GM12878 (cell line): ENCODE data around the gene EPHA10. TPM values are rescaled to one million over a fixed set of nuclear protein-coding genes. Genes with fewer than 3 reads are reported as not detected.

ENCODE experiments used
- ATAC-seq: fragments of 200-7000 bp; cut with Tn5 transposase; 3 replicates; pipeline ENCODE4 v1.9.1; 2020; ENCODE audit warnings: mild to moderate bottlenecking, moderate library complexity
- BruUV-seq: library from RNA; stranded (reverse); fragments of 400-500 nt; replicated peaks from 2 replicates; lab custom pipeline; 2021; lab: Mats Ljungman, UMichigan
- CTCF ChIA-PET: fragments of 300-600 bp; sonication (Branson Sonifier 250); formaldehyde crosslinking; extraction: SDS; loops from one replicate; lab custom pipeline; 2021; ENCODE audit warnings: inconsistent platforms; lab: Yijun Ruan, JAX
- POLR2A ChIA-PET: fragments of 350-600 bp; formaldehyde crosslinking; extraction: SDS; loops from one replicate; lab custom pipeline; 2021; ENCODE audit warnings: inconsistent platforms; lab: Charles Lee
- RAD21 ChIA-PET: fragments of 300-600 bp; sonication (Branson Sonifier 250); formaldehyde crosslinking; loops from one replicate; lab custom pipeline; 2023; ENCODE audit warnings: antibody characterized with exemption; ENCODE audit not compliant: unreplicated experiment; lab: Charles Lee
- SMC1A ChIA-PET: fragments of 300-600 bp; sonication (Branson Sonifier 250); formaldehyde crosslinking; loops from one replicate; lab custom pipeline; 2023; ENCODE audit not compliant: unreplicated experiment, uncharacterized antibody; lab: Charles Lee
- DNase-seq: peaks from one replicate; pipeline ENCODE4 v3.0.0-alpha.2; 2011; ENCODE audit warnings: low read depth, low spot score
- FAIRE-seq: peaks from 3 replicates; lab custom pipeline; 2011; peaks lifted over from hg19 to GRCh38; lab: Jason Lieb, UNC
- H2AFZ ChIP-seq: 2 replicates; pipeline ENCODE4 v1.6.0; 2011; ENCODE audit warnings: low read depth, low read length, control low read depth; ENCODE audit not compliant: control insufficient read depth
- H3K27ac ChIP-seq: 2 replicates; pipeline ENCODE4 v1.5.1; 2011; ENCODE audit warnings: control low read depth; ENCODE audit not compliant: control insufficient read depth, insufficient read depth
- H3K27me3 ChIP-seq, 2 experiments: replicated peaks in 1 of 2; 2 replicates each; pipeline versions ENCODE4 v1.6.0 to v1.6.1; 2011; ENCODE audit warnings: low read length in 1 of 2; ENCODE audit not compliant: control insufficient read depth in 2 of 2, insufficient read depth in 2 of 2
- H3K36me3 ChIP-seq, 2 experiments: 2 replicates each; pipeline ENCODE4 v1.5.1; 2011; ENCODE audit warnings: low read length in 1 of 2; ENCODE audit not compliant: control insufficient read depth in 2 of 2, insufficient read depth in 2 of 2
- H3K4me1 ChIP-seq: 2 replicates; pipeline ENCODE4 v1.6.1; 2011; ENCODE audit warnings: mild to moderate bottlenecking, low read length, moderate library complexity, mixed read lengths; ENCODE audit not compliant: control insufficient read depth, insufficient read depth
- H3K4me2 ChIP-seq: 2 replicates; pipeline ENCODE4 v1.6.0; 2011; ENCODE audit warnings: control low read depth; ENCODE audit not compliant: control insufficient read depth, insufficient read depth
- H3K4me3 ChIP-seq: fragments of 200-600 bp; sonication (generic); 2 replicates; pipeline ENCODE4 v1.5.1; 2016
- H3K79me2 ChIP-seq: 2 replicates; pipeline ENCODE4 v1.6.0; 2011; ENCODE audit warnings: low read length; ENCODE audit not compliant: control insufficient read depth, insufficient read depth
- H3K9ac ChIP-seq: 2 replicates; pipeline ENCODE4 v1.8.0; 2011; ENCODE audit warnings: low read length, control low read depth, mixed read lengths; ENCODE audit not compliant: control insufficient read depth, insufficient read depth
- H3K9me3 ChIP-seq: replicated peaks from 3 replicates; pipeline ENCODE4 v1.5.1; 2011; ENCODE audit warnings: mild to moderate bottlenecking, low read length; ENCODE audit not compliant: control insufficient read depth, insufficient read depth
- H4K20me1 ChIP-seq: 2 replicates; pipeline ENCODE4 v1.6.0; 2011; ENCODE audit not compliant: control insufficient read depth, insufficient read depth
- GATAD2B ChIP-seq: fragments of 450-650 bp; conservative IDR thresholded peaks from 2 replicates; pipeline ENCODE4 v1.6.1; 2017; ENCODE audit warnings: low read depth, mild to moderate bottlenecking, moderate library complexity
- NR2F1 ChIP-seq: fragments of 450-650 bp; conservative IDR thresholded peaks from 2 replicates; pipeline ENCODE4 v1.6.1; 2017; ENCODE audit warnings: mild to moderate bottlenecking
- PML ChIP-seq: IDR thresholded peaks from 2 replicates; pipeline ENCODE4 v1.6.1; 2012; ENCODE audit warnings: low read length, inconsistent platforms
- RELB ChIP-seq: fragments of 450-650 bp; IDR thresholded peaks from 2 replicates; pipeline ENCODE4 v1.6.1; 2017; ENCODE audit warnings: low read depth, mild to moderate bottlenecking, moderate library complexity
- RUNX3 ChIP-seq: IDR thresholded peaks from 2 replicates; pipeline ENCODE4 v1.6.1; 2012; ENCODE audit warnings: low read length, inconsistent platforms
- STAT1 ChIP-seq: fragments of 450-650 bp; conservative IDR thresholded peaks from 2 replicates; pipeline ENCODE4 v1.6.1; 2014; ENCODE audit warnings: antibody characterized with exemption, mild to moderate bottlenecking
- YY1 ChIP-seq: IDR thresholded peaks from 2 replicates; pipeline ENCODE4 v1.6.1; 2011; ENCODE audit warnings: low read depth, mild to moderate bottlenecking, low read length
- WGBS: methylation state at CpG from one replicate; pipeline ENCODE4 v1.1.6; 2016; ENCODE audit warnings: low lambda C conversion rate; ENCODE audit not compliant: insufficient replicate concordance, insufficient coverage; ENCODE audit errors: missing lambda C conversion rate; 5-methylcytosine and 5-hydroxymethylcytosine counted together
- in situ Hi-C: fragments of 300-500 bp; cut with MboI; formaldehyde crosslinking; loops from 9 replicates; pipeline ENCODE4 v1.14.3; 2018; ENCODE audit warnings: mixed read lengths
- intact Hi-C: fragments of 100-400 bp; cut with micrococcal nuclease; formaldehyde crosslinking; loops from one replicate; pipeline ENCODE4 v1.14.2; 2022; ENCODE audit not compliant: unreplicated experiment
- polyA plus RNA-seq, 11 experiments: library from polyadenylated mRNA; depleted of rRNA in 4 of 11; unstranded in 6 of 11; stranded (reverse) in 5 of 11; fragments of >200 nt; fragmentation: Nextera tagmentation in 4 of 11; fragmentation: Illumina TruSeq in 1 of 11; extraction: Ambion mirVana in 4 of 11; extraction: Trizol in 1 of 11; gene quantifications; 1 replicate in 1 of 11; 2 replicates in 10 of 11; pipeline versions ENCODE4 v1.2.1 to v1.2.3, GENCODE V29; 2011 to 2016; ENCODE audit warnings: inconsistent platforms in 2 of 11, missing spikeins in 2 of 11, low read depth in 1 of 11
- total RNA-seq, 4 experiments: library from RNA; depleted of rRNA in 3 of 4; stranded (reverse); fragments of >200 nt in 3 of 4; fragmentation: Illumina TruSeq in 1 of 4; extraction: Trizol in 1 of 4; gene quantifications; 2 replicates each; pipeline versions ENCODE4 v1.2.1 to v1.2.3, GENCODE V29; 2013 to 2021

Gene EPHA10
- total and polyA plus RNA-seq, 10 of the 15 experiments (the other 5 are each of a cell fraction or from before 2014, with no cell fraction given), result 0.05 to 0.06 TPM; not detected in 8

GRCh38 chr1:37699147-37699546 lies 65.8 kb downstream of the EPHA10 start:
- Histone ChIP-seq H3K27me3 (no peaks in the 10 kb centered on the region), H3K9ac (peak overlapping the region; percentile 61; the same call in 1 of the 2 replicates), H3K4me1 (peaks cover 14% of the 10 kb centered on the region), H2AFZ (peak overlapping the region; percentile 76), H3K27ac (peak overlapping the region; percentile 71), H3K36me3 (peaks cover 19 to 30% of the 10 kb centered on the region in 2 experiments), H3K9me3 (no peaks in the 10 kb centered on the region), H3K4me2 (peak overlapping the region; percentile 69), H3K79me2 (peaks cover 11% of the 10 kb centered on the region), H3K4me3 (peak overlapping the region; percentile 44), H4K20me1 (no peaks in the 10 kb centered on the region)
- TF ChIP-seq STAT1, result no peak
- TF ChIP-seq YY1, result no peak
- peak; percentile 33; the same call in 1 of the 2 replicates for TF ChIP-seq RUNX3
- ChIA-PET POLR2A (no interaction called here), SMC1A (interaction anchor here (1.8 kb wide), 1 partner anchor 21 kb away, joined by 3 read pairs; no protein-coding TSS in a partner anchor), CTCF (interaction anchor here (0.7 to 1.0 kb wide), 2 partner anchors 160 to 240 kb away, joined by 3 read pairs; partner anchors contain the start of gene MTF1), RAD21 (interaction anchor here (0.8 kb wide), 1 partner anchor 109 kb away, joined by 3 read pairs; the partner anchor contains the start of genes C1orf122 and YRDC)
- no TSS peak for BruUV-seq
- in situ Hi-C loops, result no loop called here
- ATAC-seq, result peak; percentile 32; the same call in 1 of the 3 replicates
- 53% methylated on average over 7 of the region's 7 CpGs for whole genome bisulfite sequencing
- intact Hi-C loops, result loop anchor here (5.0 kb wide), 1 partner anchor 98 kb away; no protein-coding TSS in a partner anchor
- no peak for FAIRE-seq
- no peak for DNase-seq

DNA sequence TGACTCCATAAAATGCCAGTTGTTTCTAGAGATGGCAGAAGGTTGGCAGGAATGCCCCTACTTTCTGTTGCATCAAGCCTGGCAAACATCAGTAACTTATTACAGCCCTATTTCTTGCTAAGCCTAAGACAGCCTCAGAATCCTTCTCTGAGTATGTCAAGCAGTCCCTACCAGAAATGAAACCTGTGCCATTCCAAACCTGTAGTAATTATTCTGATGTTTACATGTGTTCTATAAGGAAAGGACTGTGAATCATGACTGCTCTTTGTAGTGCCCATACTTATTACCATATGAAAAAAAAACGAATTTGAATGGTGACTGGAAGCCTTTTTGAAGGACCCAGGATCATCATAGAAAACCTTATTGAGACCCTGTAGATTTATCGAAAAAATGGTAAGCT lies 67.2 kb downstream of the EPHA10 start:
- DNase-seq (no peak), ATAC-seq (no peak), FAIRE-seq (no peak)
- Histone ChIP-seq H3K27me3 (no peaks in the 10 kb centered on the region), H3K4me1 (peaks cover 16% of the 10 kb centered on the region), H4K20me1 (no peaks in the 10 kb centered on the region), H3K27ac (no peak overlapping the region), H3K4me2 (peak overlapping the region; percentile 69), H2AFZ (no peak overlapping the region), H3K9me3 (no peaks in the 10 kb centered on the region), H3K4me3 (peak overlapping the region; percentile 12; the same call in 1 of the 2 replicates), H3K9ac (no peak overlapping the region), H3K36me3 (peaks cover 16 to 24% of the 10 kb centered on the region in 2 experiments; a peak in 3 of 4 replicates), H3K79me2 (peaks cover 23% of the 10 kb centered on the region)
- in situ Hi-C loops, result no loop called here
- no TSS peak for BruUV-seq
- 50% methylated on average over 2 of the region's 2 CpGs for WGBS
- TF ChIP-seq RELB (no peak), NR2F1 (no peak), GATAD2B (no peak), PML (no peak)
- ChIA-PET SMC1A (no interaction called here), RAD21 (no interaction called here), POLR2A (no interaction called here), CTCF (no interaction called here)
- intact Hi-C loops, result loop anchor here (5.0 kb wide), 1 partner anchor 100 kb away; no protein-coding TSS in a partner anchor
